HG02798 (cell line): ENCODE data around the gene GPR151.

Source experiments
- ATAC-seq: cut with Tn5 transposase; IDR thresholded peaks from one replicate; pipeline ENCODE4 v1.9.1; 2021; ENCODE audit warnings: mild to moderate bottlenecking; ENCODE audit not compliant: unreplicated experiment, poor library complexity

Gene GPR151

DNA sequence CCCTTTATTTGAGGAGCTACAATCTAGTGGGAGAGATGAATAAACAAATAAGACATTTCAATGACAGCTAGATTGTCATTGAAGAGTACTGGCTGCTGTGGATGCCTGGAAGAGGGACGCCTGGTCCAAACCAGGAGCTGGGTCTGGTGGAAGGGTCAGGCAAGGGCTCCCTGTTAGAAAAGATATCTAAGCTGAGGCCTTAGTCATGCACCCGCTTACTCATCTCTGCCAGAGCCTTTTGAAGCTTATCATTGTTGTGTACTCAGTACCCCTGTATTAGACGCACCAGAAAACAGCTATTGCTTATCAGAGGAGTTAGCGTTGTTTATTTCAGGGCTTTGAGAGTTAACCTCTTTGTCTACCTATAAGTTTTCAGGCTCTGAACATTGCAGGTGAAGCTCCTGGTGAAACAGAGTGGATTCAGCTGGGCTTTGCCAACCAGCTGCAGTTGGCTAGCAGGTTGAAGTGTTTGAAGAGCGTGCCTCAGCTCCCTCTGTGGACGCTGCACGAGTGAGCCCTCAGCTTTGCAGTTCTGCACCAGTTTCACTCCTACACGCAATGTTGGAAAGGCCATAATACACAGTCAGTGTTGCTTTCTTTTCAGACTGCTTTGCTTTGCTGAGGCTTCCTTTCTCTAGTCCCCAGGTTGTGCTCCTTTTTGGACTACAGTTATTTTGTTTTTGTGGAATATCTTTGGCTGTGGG, 5.6 kb upstream of the GPR151 start:
- no peak for ATAC-seq

DNA sequence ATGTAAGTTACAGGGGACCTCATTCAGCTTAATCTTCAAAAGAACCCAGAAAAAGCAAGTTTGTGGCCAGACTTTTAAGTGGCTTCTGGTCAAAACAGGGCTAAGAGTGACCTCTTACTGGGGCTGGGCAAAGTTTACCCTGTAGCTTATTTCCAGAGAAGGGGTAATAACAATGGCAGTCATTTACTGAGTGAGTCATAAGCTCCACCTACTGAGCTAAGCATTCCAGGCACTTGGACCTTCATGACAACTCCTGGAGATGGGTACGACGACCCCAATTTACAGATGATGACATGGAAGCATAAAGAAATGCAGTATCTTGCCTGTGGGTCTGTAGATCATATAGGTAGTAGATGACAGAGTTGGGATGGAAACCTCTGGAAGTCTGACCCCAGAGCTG, 4.7 kb upstream of the GPR151 start:
- ATAC-seq: no peak

DNA sequence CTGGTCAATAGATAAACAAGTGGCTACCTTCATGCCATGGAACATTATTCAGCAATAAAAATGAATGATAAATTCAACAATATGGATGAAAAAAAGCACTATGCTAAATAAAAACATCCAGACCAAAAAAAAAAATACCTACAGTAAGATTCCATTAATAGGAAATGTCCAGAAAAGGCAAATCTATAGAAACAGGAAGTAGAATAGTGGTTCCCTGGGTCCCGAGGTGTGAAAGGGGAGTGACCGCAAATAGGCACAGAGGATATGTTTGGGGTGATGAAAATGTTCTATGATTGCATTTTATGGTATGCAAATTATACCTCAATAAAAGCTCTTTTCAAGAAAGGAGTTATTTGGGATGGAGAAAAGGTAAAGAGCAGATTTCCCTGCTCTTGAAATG, 3.6 kb upstream of the GPR151 start:
- no peak for ATAC-seq

DNA sequence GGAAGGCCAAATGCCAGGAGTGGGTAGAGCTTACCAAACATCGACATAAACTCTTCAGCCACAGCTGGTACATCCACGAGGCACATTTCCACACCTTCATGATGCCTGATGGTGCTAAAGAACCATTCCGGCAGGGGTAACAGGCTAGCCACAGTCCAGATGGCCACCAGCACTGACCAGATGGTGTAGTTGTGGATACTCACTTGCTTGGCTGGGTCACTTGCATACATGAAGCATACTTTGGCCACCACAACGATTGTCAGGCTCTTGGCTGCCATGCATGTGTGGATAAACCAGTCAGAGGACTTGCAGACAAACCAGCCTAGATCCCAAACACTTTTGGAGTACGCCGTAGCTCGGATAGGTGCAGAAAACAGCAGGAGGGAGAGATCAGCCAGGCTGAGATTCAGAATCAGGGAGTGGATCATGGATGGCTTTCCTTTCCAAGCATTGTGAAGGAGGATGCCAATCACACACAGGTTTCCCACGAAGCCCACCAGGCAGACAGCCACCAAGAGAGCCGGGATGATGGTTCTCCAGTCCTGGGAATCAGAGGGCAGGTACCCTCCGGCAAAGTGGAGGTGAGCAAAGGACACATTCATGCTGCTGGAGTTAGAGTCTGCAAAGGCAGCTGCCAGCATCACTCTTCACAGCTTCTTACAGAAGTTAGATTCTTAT, 378 bp downstream of the GPR151 start:
- ATAC-seq: no peak

DNA sequence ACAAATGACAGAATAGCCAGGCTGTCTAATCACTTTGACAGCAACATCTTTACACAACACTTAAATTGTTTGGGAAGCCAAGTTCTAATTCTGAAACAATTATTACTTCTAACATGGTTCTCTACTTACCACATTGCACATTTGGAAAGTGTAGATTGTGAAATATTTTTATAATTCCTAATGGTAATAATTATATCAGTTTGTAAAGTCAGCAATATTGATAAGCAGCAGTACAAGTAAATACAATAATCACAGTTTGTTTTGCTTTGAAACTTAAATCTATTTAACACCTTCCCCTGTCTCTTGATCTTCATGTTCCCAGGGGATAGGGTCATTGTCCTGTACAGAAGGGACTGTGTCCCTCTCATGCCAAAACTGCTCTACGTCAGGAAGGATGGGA, 1.4 kb downstream of the GPR151 start:
- no peak for ATAC-seq

DNA sequence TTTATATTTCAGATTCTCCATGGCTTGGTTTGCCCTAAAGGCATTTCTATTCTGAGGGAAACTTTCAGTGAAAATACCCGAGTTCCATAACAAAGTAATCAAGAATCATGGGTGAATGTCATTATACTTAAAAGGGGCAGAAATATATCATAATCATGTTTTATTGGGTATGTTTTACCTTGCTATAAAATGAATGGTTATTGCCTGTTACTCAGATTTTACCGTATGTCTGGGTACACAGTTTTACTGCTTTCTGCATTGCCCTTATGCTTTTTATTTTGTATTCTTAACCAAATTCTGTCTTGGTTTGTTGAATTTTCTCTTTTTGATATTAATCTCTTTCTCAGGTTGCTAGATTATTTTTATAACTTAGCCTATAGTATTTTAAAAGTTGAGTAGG, 2.5 kb downstream of the GPR151 start:
- no peak for ATAC-seq

DNA sequence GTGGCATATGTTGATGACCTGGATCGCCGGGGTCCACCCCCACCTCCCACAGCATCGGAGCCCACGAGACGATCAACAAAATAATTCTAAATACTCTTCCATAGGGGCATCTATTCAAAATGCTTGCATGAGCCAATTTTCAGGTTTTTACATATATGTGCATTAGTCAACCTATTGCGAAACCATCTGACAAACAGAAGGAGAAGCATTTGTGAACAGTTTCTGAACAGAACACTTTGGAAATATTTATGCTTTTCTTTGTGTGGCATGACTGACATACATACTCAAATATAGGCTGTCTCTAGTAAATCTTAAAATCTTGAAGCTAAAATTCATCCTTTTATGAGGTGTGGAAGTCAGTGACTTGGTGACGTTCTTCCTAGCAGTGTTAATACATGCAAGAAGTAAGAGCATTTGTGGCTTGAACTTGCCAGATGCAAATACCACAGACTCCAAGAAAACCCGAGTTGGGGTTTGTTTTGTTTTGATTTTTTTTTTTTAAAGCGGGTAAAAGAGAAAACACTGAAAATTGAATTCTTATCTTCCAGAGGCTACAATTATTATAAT, 5.3 kb downstream of the GPR151 start:
- no peak for ATAC-seq

DNA sequence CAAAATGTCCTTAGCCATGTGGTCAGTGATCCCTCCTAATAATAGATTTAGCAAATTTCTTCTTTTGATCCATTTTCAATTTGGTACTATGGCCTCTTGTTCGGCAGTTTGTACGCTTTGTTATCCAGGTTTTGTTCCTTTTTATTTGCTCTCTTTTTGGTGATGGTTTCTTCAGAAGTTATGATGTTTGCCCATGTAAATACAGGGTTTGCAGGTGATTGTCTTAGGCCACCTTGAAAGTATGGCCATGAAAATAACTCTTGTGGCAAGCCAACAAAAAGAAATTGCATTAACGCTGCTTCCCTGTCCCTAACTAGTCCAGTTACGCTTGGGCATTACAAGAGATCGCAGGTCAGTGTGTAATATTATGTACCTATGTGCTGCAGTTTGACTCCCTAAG, 8.6 kb downstream of the GPR151 start:
- ATAC-seq: no peak

DNA sequence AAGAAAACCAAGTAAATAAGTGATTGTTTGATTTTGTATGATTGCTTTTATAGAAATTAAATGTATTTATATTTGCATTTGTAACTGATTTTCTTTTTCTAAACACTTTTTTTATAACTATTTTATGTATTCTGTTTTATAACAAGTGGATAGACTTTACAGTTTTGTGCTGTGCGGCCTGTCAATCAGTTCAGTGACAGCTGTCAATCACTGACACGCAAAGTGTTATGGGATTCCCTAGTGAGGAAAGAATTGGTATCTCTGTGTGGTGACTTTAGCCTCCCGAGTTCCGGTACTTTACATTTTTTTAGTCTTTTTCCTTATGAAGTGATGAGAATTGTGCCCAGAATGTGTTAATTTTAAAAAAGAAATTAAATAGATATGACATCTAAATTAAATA, 16.3 kb downstream of the GPR151 start:
- ATAC-seq: no peak

DNA sequence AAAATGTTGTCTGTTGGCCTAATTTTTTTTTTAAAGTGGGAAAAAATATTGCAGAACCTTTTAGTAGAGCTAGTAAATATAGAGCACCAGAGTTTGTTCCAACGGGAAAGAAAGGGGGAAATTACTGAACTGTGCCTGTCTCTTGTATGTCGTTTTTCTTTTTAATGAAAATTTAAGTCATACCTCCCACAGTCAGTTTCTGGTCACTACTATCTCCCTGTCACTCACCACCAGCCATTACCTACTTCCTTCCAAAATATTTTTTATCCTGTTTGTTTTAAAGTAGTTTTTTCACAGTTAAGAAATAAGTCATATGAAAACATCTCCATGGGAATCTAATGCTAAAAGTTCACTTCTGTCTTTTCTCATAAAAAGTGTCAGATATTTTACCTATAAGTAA, 21.3 kb downstream of the GPR151 start:
- no peak for ATAC-seq

DNA sequence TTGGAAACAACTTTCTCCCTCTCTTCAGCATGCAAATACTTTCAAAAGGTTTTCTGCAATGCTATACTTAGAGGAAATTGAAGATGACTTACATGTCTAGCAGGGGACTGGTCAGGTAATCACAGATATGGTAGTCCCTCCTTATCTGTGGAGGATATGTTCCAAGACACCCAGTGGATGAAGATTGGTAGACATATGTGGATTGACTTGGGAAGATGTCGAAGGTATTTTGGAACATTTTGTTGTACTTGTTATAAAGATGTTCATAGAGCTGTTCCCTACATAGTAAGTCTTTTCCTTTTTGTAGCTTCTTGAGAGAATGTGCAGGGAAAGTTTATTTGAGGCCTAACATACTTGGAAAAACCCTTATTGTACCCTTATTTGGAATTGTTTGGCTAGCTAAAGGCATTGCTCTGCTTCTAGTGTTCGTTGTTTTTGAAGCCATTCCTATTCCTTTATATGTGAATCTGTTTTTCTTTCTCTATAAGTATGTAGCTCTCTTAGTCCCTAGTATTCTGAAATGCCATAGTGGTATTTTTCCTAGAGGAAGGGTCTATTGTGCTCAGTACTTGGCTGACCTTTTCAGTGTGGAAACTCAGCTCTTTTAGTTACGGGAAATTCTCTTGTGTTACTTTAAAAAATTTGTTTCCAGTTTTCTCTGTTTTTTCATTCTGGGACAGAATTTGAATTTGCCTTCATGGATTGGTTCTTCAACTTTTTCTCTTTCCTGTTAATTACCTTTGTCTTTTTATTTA, 25.7 kb downstream of the GPR151 start:
- no peak for ATAC-seq

DNA sequence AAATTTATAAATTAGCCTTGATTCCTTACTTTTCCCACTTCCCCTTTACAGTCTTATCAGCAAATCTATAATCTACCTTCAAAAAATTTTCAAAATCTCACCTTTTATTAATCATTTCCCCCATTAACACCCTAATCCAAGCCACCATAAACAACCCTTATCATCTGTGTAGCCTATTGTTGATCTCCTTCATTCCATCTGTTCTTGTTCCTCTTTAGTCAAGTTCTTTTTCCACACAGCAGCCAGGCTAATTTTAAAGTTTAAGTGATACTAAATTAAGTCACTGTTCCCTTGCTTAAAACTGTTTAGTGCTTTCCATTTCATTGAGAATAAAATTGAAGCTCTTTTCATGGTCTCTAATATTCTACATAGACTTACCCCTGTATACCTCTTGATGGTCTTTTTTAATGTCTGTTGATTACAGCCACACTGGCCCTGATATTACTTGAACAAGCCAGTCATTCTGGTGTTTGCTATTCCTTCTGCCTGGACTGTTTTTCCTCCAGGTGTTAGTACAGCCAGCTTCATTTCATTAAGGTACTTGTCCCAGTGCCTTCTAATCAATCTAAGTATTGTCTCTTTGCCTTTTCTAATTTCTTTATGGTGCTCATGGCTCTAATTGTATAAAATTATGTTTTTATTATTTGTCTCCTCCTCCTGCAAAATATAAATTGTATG, 31.1 kb downstream of the GPR151 start:
- ATAC-seq: no peak

DNA sequence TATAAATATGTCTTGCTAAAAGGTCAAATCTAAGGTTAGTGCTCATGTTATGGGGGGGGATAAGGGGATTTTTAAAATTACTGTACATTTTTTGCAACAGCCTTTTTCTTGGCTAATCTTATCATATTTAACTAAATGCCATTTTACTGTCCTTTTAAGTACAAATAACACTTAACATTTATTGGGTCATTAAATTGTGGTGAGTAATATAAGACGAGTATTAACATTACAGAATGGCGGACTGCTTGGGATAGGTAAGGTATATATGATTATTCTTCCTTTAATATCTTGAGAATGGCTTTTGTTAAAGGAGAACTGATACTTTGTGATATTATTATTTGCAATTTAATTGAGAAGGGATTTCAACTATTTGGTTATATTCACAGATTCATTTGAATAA, 33.2 kb downstream of the GPR151 start:
- no peak for ATAC-seq

DNA sequence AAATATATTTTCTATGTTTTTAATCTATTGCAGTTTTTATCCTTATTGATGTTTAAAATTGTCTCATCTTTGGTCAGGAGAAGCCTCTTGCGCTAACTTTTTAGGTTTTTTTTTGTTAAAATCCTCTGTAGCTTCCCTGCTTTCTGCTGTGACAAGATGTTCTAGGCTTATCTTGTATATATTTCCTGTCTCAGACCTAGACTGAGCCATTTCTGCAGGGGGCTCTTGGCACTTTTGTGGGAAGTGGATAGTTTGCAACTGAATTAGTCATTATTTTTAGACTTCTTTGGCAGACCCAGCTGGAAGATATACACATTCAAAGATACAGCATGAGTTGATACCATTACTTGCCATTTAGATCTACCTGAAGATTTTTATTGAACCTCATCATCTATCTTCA, 40.1 kb downstream of the GPR151 start:
- ATAC-seq: no peak

DNA sequence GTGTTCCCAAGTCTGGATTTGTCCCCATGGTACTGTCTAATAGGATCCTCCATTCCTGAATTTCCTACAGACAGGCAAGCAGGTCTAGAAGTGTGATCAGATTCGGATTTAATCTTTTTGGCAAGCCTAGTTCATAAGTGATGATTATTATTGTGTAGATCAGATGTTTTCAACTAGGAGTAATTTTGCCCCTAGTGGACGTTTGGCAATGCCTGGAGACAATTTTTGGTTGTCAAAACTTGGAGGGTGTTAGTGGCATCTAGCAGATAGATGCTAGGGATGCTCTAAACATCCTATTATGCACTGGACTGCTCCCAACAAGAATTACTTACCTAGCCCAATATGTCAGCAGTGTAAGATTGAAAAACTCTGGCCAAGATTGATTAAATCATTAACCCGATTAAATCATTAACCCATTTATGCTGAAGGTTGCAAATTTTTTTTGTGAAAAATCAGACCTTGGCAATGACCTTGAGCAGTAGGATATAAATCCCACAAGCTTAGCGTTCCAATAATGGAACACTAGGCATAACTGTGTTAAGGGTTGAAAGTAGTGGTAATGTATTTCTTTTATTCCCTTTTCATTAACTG, 40.7 kb downstream of the GPR151 start:
- ATAC-seq: no peak

DNA sequence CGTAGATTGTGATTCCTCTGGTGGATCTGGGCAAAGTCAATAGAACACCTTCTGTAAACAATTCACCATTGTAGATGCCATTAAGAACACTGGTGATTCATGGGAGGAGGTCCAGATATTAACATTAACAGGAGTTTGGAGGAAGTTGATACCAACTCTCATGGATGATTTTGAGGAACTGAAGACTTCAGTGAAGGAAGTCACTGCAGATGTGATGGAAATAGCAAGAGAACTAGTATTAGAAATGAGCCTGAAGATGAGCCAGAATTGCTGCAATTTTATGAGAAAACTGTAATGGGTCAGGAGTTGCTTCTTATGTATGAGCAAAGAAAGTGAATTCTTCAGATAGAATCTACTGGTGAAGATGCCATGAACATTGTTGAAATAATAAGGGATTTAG, 41.9 kb downstream of the GPR151 start:
- ATAC-seq: no peak

DNA sequence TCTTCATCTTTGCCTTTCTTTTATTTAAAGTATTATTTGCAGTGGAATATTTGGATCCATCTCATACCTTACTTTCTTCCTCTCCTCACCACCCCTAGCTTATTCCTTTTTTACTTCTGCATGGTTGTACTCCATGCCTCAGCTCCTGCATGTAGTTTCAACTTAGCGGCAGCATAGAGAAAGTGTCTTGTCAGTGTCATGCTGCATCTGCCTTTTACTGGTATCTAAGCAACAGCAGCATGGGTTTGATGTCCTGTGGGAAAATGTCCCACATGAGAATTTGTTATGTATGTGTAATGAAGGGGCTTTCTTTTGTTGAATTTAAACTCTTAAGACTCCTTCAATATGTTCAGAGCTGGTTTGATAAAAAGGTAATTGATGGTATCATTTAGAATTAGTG, 48.2 kb downstream of the GPR151 start:
- no peak for ATAC-seq

DNA sequence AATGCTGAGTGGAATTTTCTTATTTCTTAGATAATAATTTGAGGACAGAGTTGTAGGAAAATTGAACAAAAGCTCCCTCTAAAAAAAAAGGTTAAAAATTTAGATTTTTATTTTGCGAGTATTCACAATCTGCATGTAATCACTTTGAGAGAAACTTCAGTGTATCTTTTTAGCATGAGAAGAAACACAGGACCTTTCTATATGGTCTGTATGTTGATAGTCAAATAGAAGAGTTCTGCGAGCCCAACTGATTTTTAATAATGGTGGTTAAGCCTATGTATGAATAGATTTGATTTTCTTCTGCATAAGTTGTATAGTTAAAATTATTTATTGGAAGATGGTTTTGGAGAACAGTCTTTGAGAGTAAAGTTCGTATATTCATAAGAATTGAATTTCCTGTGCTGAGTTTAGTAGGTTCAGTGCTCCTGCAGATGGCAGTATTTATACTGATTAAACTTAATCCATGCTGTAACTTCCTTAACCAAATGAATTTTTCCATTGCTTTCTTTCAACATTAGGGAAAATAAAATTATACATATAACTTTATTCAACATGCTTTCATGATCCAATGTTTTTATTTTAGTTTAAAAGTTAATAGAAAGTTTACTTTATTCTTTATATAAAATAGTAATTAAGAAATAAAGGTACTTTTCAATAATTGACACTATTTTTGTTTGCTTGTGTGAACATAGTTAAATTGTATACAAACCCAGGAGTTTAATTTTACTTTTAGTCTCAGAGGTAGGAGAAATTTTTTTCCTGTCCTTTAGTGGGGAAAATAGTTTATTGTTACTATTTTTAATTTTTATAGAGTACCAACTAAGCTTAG, 49.3 kb downstream of the GPR151 start:
- ATAC-seq: no peak

DNA sequence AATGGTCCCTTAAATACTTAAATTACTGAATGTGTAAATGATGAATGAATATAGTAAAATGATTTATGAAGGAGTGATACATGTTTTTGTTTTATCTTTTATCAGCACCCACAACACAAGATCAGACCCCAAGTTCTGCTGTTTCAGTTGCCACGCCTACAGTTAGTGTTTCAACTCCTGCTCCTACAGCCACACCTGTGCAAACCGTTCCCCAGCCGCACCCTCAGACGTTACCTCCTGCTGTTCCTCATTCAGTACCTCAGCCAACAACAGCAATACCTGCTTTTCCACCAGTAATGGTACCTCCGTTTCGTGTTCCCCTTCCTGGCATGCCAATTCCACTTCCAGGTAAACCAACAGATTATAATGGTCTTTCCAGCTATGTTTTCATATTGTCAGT, 52.5 kb downstream of the GPR151 start:
- no peak for ATAC-seq
